Large intestine (tissue), 3 donors: ENCODE results near the gene SIRT5. TPM values are rescaled to one million over a fixed set of nuclear protein-coding genes. Genes with fewer than 3 reads are reported as not detected.
A peak's percentile ranks its signal among the peaks of the same experiment; 100 is the strongest.

Experiments used
- DNase-seq, 2 donors: peaks; one replicate each; pipeline versions ENCODE4 v3.0.0 to v3.0.0-alpha.2; 2013
- H3K27ac ChIP-seq: one replicate; pipeline ENCODE4 v1.5.1; 2013; ENCODE audit warnings: low read length
- H3K27me3 ChIP-seq: 2 replicates; pipeline ENCODE4 v1.6.1; 2013; ENCODE audit warnings: low read length; ENCODE audit not compliant: control insufficient read depth, insufficient read depth
- H3K36me3 ChIP-seq: 2 replicates; pipeline ENCODE4 v1.6.1; 2013; ENCODE audit warnings: low read length; ENCODE audit not compliant: control insufficient read depth, insufficient read depth
- H3K4me1 ChIP-seq: one replicate; pipeline ENCODE4 v1.6.1; 2013; ENCODE audit warnings: low read length; ENCODE audit not compliant: control insufficient read depth, insufficient read depth
- H3K4me3 ChIP-seq: one replicate; pipeline ENCODE4 v1.5.1; 2013; ENCODE audit warnings: low read length
- H3K9me3 ChIP-seq: one replicate; pipeline ENCODE4 v1.6.1; 2013; ENCODE audit warnings: mild to moderate bottlenecking, low read depth, low read length, moderate library complexity; ENCODE audit not compliant: control insufficient read depth
- WGBS: methylation state at CpG from one replicate; pipeline ENCODE4 v1.1.5; 2013; ENCODE audit warnings: low lambda C conversion rate; ENCODE audit not compliant: insufficient coverage; 5-methylcytosine and 5-hydroxymethylcytosine counted together
- polyA plus RNA-seq: library from polyadenylated mRNA; unstranded; fragments of 120-200 nt; gene quantifications from one replicate; pipeline ENCODE4 v1.2.1, GENCODE V29; 2013

The SIRT5 gene
- polyA plus RNA-seq, 1 donor = 13.4 TPM

GRCh38 chr6:13605634-13606033, 31.2 kb downstream of the SIRT5 start:
- DNase-seq = no peak
- H3K36me3 ChIP-seq = peaks cover 22% of the 10 kb centered on the region
- 100% methylated on average over 1 of the region's 4 CpGs for WGBS

GRCh38 chr6:13611715-13612114, 37.3 kb downstream of the SIRT5 start:
- no peak for DNase-seq
- Histone ChIP-seq H3K4me1 (peaks cover 10% of the 10 kb centered on the region), H3K4me3 (no peak overlapping the region), H3K27me3 (no peaks in the 10 kb centered on the region), H3K36me3 (peaks cover 3% of the 10 kb centered on the region), H3K9me3 (peaks cover 5% of the 10 kb centered on the region), H3K27ac (no peak overlapping the region)
- 78% methylated on average over 4 of the region's 4 CpGs for WGBS

More at GRCh38 chr6:13605634-13606033, 31.2 kb downstream of the SIRT5 start:
- H3K9me3 ChIP-seq = no peaks in the 10 kb centered on the region
- H3K4me1 ChIP-seq = no peaks in the 10 kb centered on the region
- H3K27me3 ChIP-seq = no peaks in the 10 kb centered on the region
- H3K4me3 ChIP-seq = no peak overlapping the region
- no peak overlapping the region for H3K27ac ChIP-seq

GRCh38 chr6:13613029-13613594, 38.7 kb downstream of the SIRT5 start:
- no peak overlapping the region for H3K27ac ChIP-seq
- no peaks in the 10 kb centered on the region for H3K27me3 ChIP-seq
- H3K36me3 ChIP-seq = peaks cover 12% of the 10 kb centered on the region
- H3K4me1 ChIP-seq = peaks cover 11% of the 10 kb centered on the region
- DNase-seq = no peak
- H3K4me3 ChIP-seq = no peak overlapping the region
- WGBS = no CpG with 5 or more reads among the region's 3 CpGs
- peaks cover 5% of the 10 kb centered on the region for H3K9me3 ChIP-seq

GRCh38 chr6:13614126-13614925, 39.9 kb downstream of the SIRT5 start:
- WGBS = 0% methylated on average over 2 of the region's 38 CpGs
- H3K36me3 ChIP-seq = peaks cover 22% of the 10 kb centered on the region
- peaks cover 11% of the 10 kb centered on the region for H3K4me1 ChIP-seq
- DNase-seq = peak in 1 of 2 donors; percentile 16
- no peaks in the 10 kb centered on the region for H3K27me3 ChIP-seq
- peak overlapping the region; percentile 83 for H3K4me3 ChIP-seq
- H3K9me3 ChIP-seq = peaks cover 5% of the 10 kb centered on the region
- H3K27ac ChIP-seq = peak overlapping the region; percentile 89

GRCh38 chr6:13614926-13615791, 40.8 kb downstream of the SIRT5 start, which contains the start of gene NOL7:
Gene NOL7 (plus strand): TSS chr6:13615335. CDS start chr6:13615359, 24 bp downstream.
- peak; percentile 97 for DNase-seq
- no CpG with 5 or more reads among the region's 85 CpGs for WGBS
- Histone ChIP-seq H3K9me3 (peaks cover 5% of the 10 kb centered on the region), H3K27me3 (no peaks in the 10 kb centered on the region), H3K27ac (peak within 1 kb of the TSS; percentile 89), H3K4me3 (peak within 1 kb of the TSS; percentile 83), H3K36me3 (peaks cover 27% of the 10 kb centered on the region), H3K4me1 (peaks cover 11% of the 10 kb centered on the region)

- peak in 1 of 2 donors; percentile 19 for DNase-seq
- H3K36me3 ChIP-seq = peaks cover 31% of the 10 kb centered on the region
- peaks cover 11% of the 10 kb centered on the region for H3K4me1 ChIP-seq
- peak overlapping the region; percentile 83 for H3K4me3 ChIP-seq
- H3K27me3 ChIP-seq = no peaks in the 10 kb centered on the region
- H3K27ac ChIP-seq = peak overlapping the region; percentile 73
- H3K9me3 ChIP-seq = peaks cover 5% of the 10 kb centered on the region
- WGBS = no CpG with 5 or more reads among the region's 14 CpGs
These were observed 41.4 kb downstream of the SIRT5 start for GRCh38 chr6:13615792-13616120.

GRCh38 chr6:13617066-13617465, 42.7 kb downstream of the SIRT5 start:
- Histone ChIP-seq H3K36me3 (peaks cover 41% of the 10 kb centered on the region), H3K9me3 (peaks cover 5% of the 10 kb centered on the region), H3K4me1 (peaks cover 11% of the 10 kb centered on the region), H3K4me3 (no peak overlapping the region), H3K27me3 (no peaks in the 10 kb centered on the region), H3K27ac (no peak overlapping the region)
- no CpG with 5 or more reads among the region's 2 CpGs for WGBS
- no peak for DNase-seq

- Histone ChIP-seq H3K4me3 (no peak overlapping the region), H3K4me1 (no peaks in the 10 kb centered on the region), H3K27ac (no peak overlapping the region), H3K36me3 (peaks cover 66% of the 10 kb centered on the region), H3K27me3 (no peaks in the 10 kb centered on the region), H3K9me3 (no peaks in the 10 kb centered on the region)
- DNase-seq = peak in 1 of 2 donors; percentile 23
- WGBS = 78% methylated on average over 2 of the region's 4 CpGs
These were observed 50.5 kb downstream of the SIRT5 start for GRCh38 chr6:13624871-13625288.

- DNase-seq = no peak
- no peaks in the 10 kb centered on the region for H3K4me1 ChIP-seq
- H3K36me3 ChIP-seq = peaks cover 51% of the 10 kb centered on the region
- H3K27me3 ChIP-seq = no peaks in the 10 kb centered on the region
- 50% methylated on average over 2 of the region's 4 CpGs for whole genome bisulfite sequencing
- H3K9me3 ChIP-seq = no peaks in the 10 kb centered on the region
- H3K27ac ChIP-seq = no peak overlapping the region
- no peak overlapping the region for H3K4me3 ChIP-seq
These were observed 55.2 kb downstream of the SIRT5 start for GRCh38 chr6:13629459-13630116.

GRCh38 chr6:13630499-13630898, 56.1 kb downstream of the SIRT5 start:
- Histone ChIP-seq H3K36me3 (peaks cover 44% of the 10 kb centered on the region), H3K9me3 (no peaks in the 10 kb centered on the region), H3K4me3 (no peak overlapping the region), H3K27ac (no peak overlapping the region), H3K4me1 (no peaks in the 10 kb centered on the region), H3K27me3 (no peaks in the 10 kb centered on the region)
- no peak for DNase-seq
- WGBS = no CpG with 5 or more reads among the region's 1 CpG
